DOHH2 (cell line): ENCODE data around the gene OR1L4.

ENCODE experiments used
- H3F3A ChIP-seq: fragments of 200-600 bp; sonication (generic), shearing (Covaris generic); 2 replicates; pipeline ENCODE4 v1.6.0; 2016; ENCODE audit warnings: antibody characterized with exemption, mild to moderate bottlenecking; ENCODE audit not compliant: control insufficient read depth, insufficient read depth
- H3K27ac ChIP-seq: fragments of 200-600 bp; sonication (generic); 2 replicates; pipeline ENCODE4 v1.5.1; 2014; ENCODE audit warnings: low read depth, mild to moderate bottlenecking, low read length, moderate library complexity
- H3K27me3 ChIP-seq: fragments of 200-600 bp; sonication (generic); 2 replicates; pipeline ENCODE4 v1.6.1; 2014; ENCODE audit warnings: mild to moderate bottlenecking, low read length, mixed read lengths; ENCODE audit not compliant: control insufficient read depth
- H3K36me3 ChIP-seq: fragments of 200-600 bp; sonication (generic); 2 replicates; pipeline ENCODE4 v1.6.1; 2014; ENCODE audit warnings: mild to moderate bottlenecking, low read length, moderate library complexity, mixed read lengths; ENCODE audit not compliant: control insufficient read depth
- H3K4me1 ChIP-seq: fragments of 200-600 bp; sonication (generic); 2 replicates; pipeline ENCODE4 v1.6.1; 2014; ENCODE audit warnings: mild to moderate bottlenecking, low read length, mixed read lengths; ENCODE audit not compliant: control insufficient read depth
- H3K4me2 ChIP-seq: fragments of 200-600 bp; sonication (generic); 2 replicates; pipeline ENCODE4 v1.6.0; 2014; ENCODE audit warnings: mild to moderate bottlenecking, low read length, moderate library complexity
- H3K4me3 ChIP-seq: fragments of 200-600 bp; sonication (generic); 2 replicates; pipeline ENCODE4 v1.5.1; 2014; ENCODE audit warnings: mild to moderate bottlenecking, low read length, mixed read lengths
- H3K79me2 ChIP-seq: fragments of 200-600 bp; sonication (generic); 2 replicates; pipeline ENCODE4 v1.6.1; 2014; ENCODE audit warnings: mild to moderate bottlenecking, low read length, mixed read lengths; ENCODE audit not compliant: control insufficient read depth
- H3K9me2 ChIP-seq: fragments of 200-600 bp; sonication (generic); replicated peaks from 2 replicates; pipeline ENCODE4 v1.6.1; 2014; ENCODE audit warnings: mild to moderate bottlenecking, low read length, mixed read lengths; ENCODE audit not compliant: control insufficient read depth
- H3K9me3 ChIP-seq: fragments of 200-600 bp; sonication (generic); 2 replicates; pipeline ENCODE4 v1.6.1; 2014; ENCODE audit warnings: antibody characterized with exemption, low read length, mixed read lengths; ENCODE audit not compliant: control insufficient read depth, insufficient read depth
- H4K20me1 ChIP-seq: fragments of 200-600 bp; sonication (generic); 2 replicates; pipeline ENCODE4 v1.6.0; 2014; ENCODE audit warnings: low read depth, mild to moderate bottlenecking, antibody characterized with exemption, low read length, moderate library complexity; ENCODE audit not compliant: control insufficient read depth, insufficient read depth
- CTCF ChIP-seq: fragments of 200-600 bp; sonication (generic); IDR thresholded peaks from one replicate; pipeline ENCODE4 v1.5.1; 2014; ENCODE audit warnings: antibody characterized with exemption, mild to moderate bottlenecking, low read depth, low read length; ENCODE audit not compliant: poor library complexity, severe bottlenecking
- EZH2phosphoT487 ChIP-seq: fragments of 200-600 bp; sonication (generic); IDR thresholded peaks from 2 replicates; pipeline ENCODE4 v1.6.1; 2017; ENCODE audit warnings: borderline replicate concordance, mild to moderate bottlenecking, antibody characterized with exemption, low read length, moderate library complexity, mixed read lengths

The OR1L4 gene

GRCh38 chr9:122718038-122718437 is 5.8 kb upstream of the OR1L4 start:
- H3K27ac ChIP-seq = no peak overlapping the region
- no peak for TF ChIP-seq CTCF
- TF ChIP-seq EZH2phosphoT487 = no peak
- no peaks in the 10 kb centered on the region for H4K20me1 ChIP-seq
- no peaks in the 10 kb centered on the region for H3K36me3 ChIP-seq
- no peak overlapping the region for H3K4me3 ChIP-seq
- no peaks in the 10 kb centered on the region for H3K9me2 ChIP-seq
- no peaks in the 10 kb centered on the region for H3K9me3 ChIP-seq
- H3K4me2 ChIP-seq = no peak overlapping the region
- no peaks in the 10 kb centered on the region for H3K4me1 ChIP-seq
- no peaks in the 10 kb centered on the region for H3F3A ChIP-seq
- H3K79me2 ChIP-seq = no peaks in the 10 kb centered on the region
- H3K27me3 ChIP-seq = no peaks in the 10 kb centered on the region

GRCh38 chr9:122719218-122719617 is 4.6 kb upstream of the OR1L4 start:
- Histone ChIP-seq H3K27me3 (peaks cover 2% of the 10 kb centered on the region; the same call in 1 of the 2 replicates), H3K4me1 (no peaks in the 10 kb centered on the region), H3K9me3 (no peaks in the 10 kb centered on the region), H3K36me3 (no peaks in the 10 kb centered on the region), H3K27ac (no peak overlapping the region), H3K4me2 (no peak overlapping the region), H3K9me2 (no peaks in the 10 kb centered on the region), H3F3A (no peaks in the 10 kb centered on the region), H4K20me1 (no peaks in the 10 kb centered on the region), H3K79me2 (no peaks in the 10 kb centered on the region), H3K4me3 (no peak overlapping the region)
- TF ChIP-seq CTCF = no peak
- TF ChIP-seq EZH2phosphoT487 = no peak

DNA sequence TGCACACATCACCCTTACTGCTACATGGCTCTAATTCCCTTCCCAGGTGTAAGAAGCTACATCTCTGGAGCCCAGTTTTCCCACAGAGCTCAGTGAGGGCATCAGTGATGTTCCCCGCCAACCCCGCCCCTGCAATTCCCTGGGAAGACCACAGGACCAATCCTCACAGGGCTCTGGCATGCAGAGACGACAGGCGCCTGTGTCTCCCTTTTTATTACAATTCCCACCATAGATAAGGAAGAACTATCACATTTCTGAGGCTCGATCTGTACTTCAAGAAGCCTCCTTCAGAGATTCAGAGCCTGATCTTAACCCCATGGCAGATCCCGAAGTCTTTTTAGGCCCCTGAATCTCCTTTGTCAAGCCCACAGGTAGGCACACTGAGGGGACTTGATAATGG is 18.2 kb downstream of the OR1L4 start, which contains the start of gene OR1L6:
TSS of gene OR1L6 (plus strand) at position 301 of the 400 bp plus-strand sequence. CDS start 7,545 bp downstream, outside the sequence.
- TF ChIP-seq EZH2phosphoT487 (no peak), CTCF (no peak)
- no peaks in the 10 kb centered on the region for H3K36me3 ChIP-seq
- H3K79me2 ChIP-seq = no peaks in the 10 kb centered on the region
- H3K4me2 ChIP-seq = no peak within 1 kb of the TSS
- no peaks in the 10 kb centered on the region for H3K9me2 ChIP-seq
- no peaks in the 10 kb centered on the region for H3K4me1 ChIP-seq
- H3K27ac ChIP-seq = no peak within 1 kb of the TSS
- H3K9me3 ChIP-seq = no peaks in the 10 kb centered on the region
- H3K4me3 ChIP-seq = no peak within 1 kb of the TSS
- no peaks in the 10 kb centered on the region for H3F3A ChIP-seq
- H3K27me3 ChIP-seq = peaks cover 11% of the 10 kb centered on the region
- H4K20me1 ChIP-seq = no peaks in the 10 kb centered on the region
